Upper lobe of left lung (tissue), 6 donors: ENCODE measurements around the gene DCK. TPM values are rescaled to one million over a fixed set of nuclear protein-coding genes. Genes with fewer than 3 reads are reported as not detected.
"Not testable (repeated sequence)": the region's sequence is repeated elsewhere in the genome, so short reads cannot be mapped to it uniquely, and the experiment has no call there.

Source experiments
- ATAC-seq, 2 donors: fragments of 200-7000 bp; cut with Tn5 transposase; one replicate each; pipeline ENCODE4 v1.9.1; 2022; ENCODE audit warnings: mild to moderate bottlenecking in 2 of 2, moderate library complexity in 2 of 2; ENCODE audit not compliant: low FRiP score in 2 of 2
- DNase-seq, 2 donors: peaks; one replicate each; pipeline ENCODE4 v3.0.0-alpha.2; 2019 to 2020
- H3K27ac ChIP-seq, 4 donors: fragments of 200-600 bp; sonication (generic); one replicate each; pipeline ENCODE4 v1.5.1; 2016 to 2019
- H3K27me3 ChIP-seq, 4 donors: fragments of 200-600 bp; sonication (generic); one replicate each; pipeline ENCODE4 v1.5.1; 2017 to 2019
- H3K36me3 ChIP-seq, 4 donors: fragments of 200-600 bp; sonication (generic); one replicate each; pipeline ENCODE4 v1.5.1; 2016 to 2019
- H3K4me1 ChIP-seq, 4 donors: fragments of 200-600 bp; sonication (generic); one replicate each; pipeline ENCODE4 v1.5.1; 2018 to 2019
- H3K4me3 ChIP-seq, 4 donors: fragments of 200-600 bp; sonication (generic); one replicate each; pipeline ENCODE4 v1.5.1; 2017 to 2019; ENCODE audit warnings: mild to moderate bottlenecking in 2 of 4, moderate library complexity in 1 of 4
- H3K9me3 ChIP-seq, 4 donors: fragments of 200-600 bp; sonication (generic); one replicate each; pipeline ENCODE4 v1.5.1; 2018 to 2019
- CTCF ChIP-seq, 6 experiments: fragments of 450-650 bp in 4 of 6; fragments of 200-600 bp in 2 of 6; sonication (generic) in 2 of 6; IDR thresholded peaks; one replicate each; pipeline ENCODE4 v1.5.1; 2016 to 2019; ENCODE audit warnings: antibody characterized with exemption in 6 of 6
- EP300 ChIP-seq, 4 donors: sonication (generic); formaldehyde crosslinking; IDR thresholded peaks; one replicate each; pipeline ENCODE4 v1.5.1; 2017; ENCODE audit warnings: antibody characterized with exemption in 4 of 4, control low read depth in 2 of 4
- POLR2A ChIP-seq, 4 donors: fragments of 450-650 bp; IDR thresholded peaks; one replicate each; pipeline ENCODE4 v1.5.1; 2016 to 2017; ENCODE audit warnings: antibody characterized with exemption in 4 of 4, mild to moderate bottlenecking in 2 of 4
- POLR2AphosphoS5 ChIP-seq, 2 donors: sonication (generic); formaldehyde crosslinking; IDR thresholded peaks; one replicate each; pipeline ENCODE4 v1.5.1; 2017; ENCODE audit warnings: antibody characterized with exemption in 2 of 2
- WGBS, 2 donors: methylation state at CpG; one replicate each; pipeline ENCODE4 v1.1.5; 2017 to 2018; 5-methylcytosine and 5-hydroxymethylcytosine counted together
- total RNA-seq, 6 donors: library from RNA; depleted of rRNA in 4 of 6; stranded (reverse); fragments of >200 nt in 4 of 6; gene quantifications; one replicate each; pipeline versions ENCODE4 v1.1.0 to v1.2.1, GENCODE V29; 2016 to 2021
- donor health status: DM: no; HTN: no; CAD: no; lungs with moderate emphysema.
- donor health status: DM: no; HTN: yes; CAD: no; lungs with severe emphysema.

DCK gene
- total RNA-seq, 6 donors from 2014 or later: 11.5 to 20.8 (median 15.6) TPM

- ATAC-seq: no peak
- no peak overlapping the region for H3K4me3 ChIP-seq
- 79 to 87% methylated on average over 7 of the region's 7 CpGs for WGBS, 2 donors
These were observed 58.6 kb downstream of the DCK start for GRCh38 chr4:71052034-71052433.

DNA sequence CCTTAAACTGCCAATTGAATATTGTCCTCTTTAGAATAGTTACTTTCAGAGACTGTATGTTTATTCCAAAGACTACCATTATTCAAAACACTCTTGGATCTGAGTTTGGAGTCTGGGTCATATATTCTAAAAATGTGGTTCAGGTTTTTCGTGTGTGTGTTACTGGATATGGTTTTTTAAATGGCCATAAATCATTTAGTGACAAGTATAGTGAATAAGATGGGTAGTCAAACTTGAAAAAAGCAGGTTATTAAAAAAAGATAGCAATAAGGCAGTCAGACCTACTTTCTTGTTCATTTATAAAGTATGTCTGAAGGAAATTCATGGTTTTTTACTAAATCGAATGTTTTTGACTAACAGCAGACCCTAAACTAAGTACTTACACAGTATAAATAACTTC is 59.3 kb downstream of the DCK start:
- WGBS, 2 donors: 77 to 82% methylated on average over 2 of the region's 2 CpGs

More at GRCh38 chr4:71052034-71052433, 58.6 kb downstream of the DCK start:
- Histone ChIP-seq H3K4me1 (no peaks in the 10 kb centered on the region), H3K36me3 (no peaks in the 10 kb centered on the region), H3K27me3 (no peaks in the 10 kb centered on the region), H3K9me3 (no peaks in the 10 kb centered on the region), H3K27ac (no peak overlapping the region)
- TF ChIP-seq POLR2A (IDR thresholded peaks at IDR 0.05): no peak
- TF ChIP-seq CTCF (IDR thresholded peaks at IDR 0.05): no peak
- no peak for TF ChIP-seq POLR2AphosphoS5 (IDR thresholded peaks at IDR 0.05)
- DNase-seq: no peak

GRCh38 chr4:71053613-71054012 is 60.2 kb downstream of the DCK start:
- WGBS, 2 donors: 78 to 100% methylated on average over 1 of the region's 1 CpG
- not testable (repeated sequence) for DNase-seq, H3K4me1 ChIP-seq, H3K27me3 ChIP-seq, ATAC-seq, H3K9me3 ChIP-seq, H3K27ac ChIP-seq, H3K36me3 ChIP-seq, H3K4me3 ChIP-seq

More for the DNA sequence above, 59.3 kb downstream of the DCK start:
- H3K4me1 ChIP-seq: no peaks in the 10 kb centered on the region
- H3K27me3 ChIP-seq: no peaks in the 10 kb centered on the region
- TF ChIP-seq POLR2A (IDR thresholded peaks at IDR 0.05) (no peak), EP300 (IDR thresholded peaks at IDR 0.05) (no peak), CTCF (IDR thresholded peaks at IDR 0.05) (no peak), POLR2AphosphoS5 (IDR thresholded peaks at IDR 0.05) (no peak)
- DNase-seq: no peak
- no peaks in the 10 kb centered on the region for H3K36me3 ChIP-seq
- no peak for ATAC-seq
- no peak overlapping the region for H3K4me3 ChIP-seq
- no peak overlapping the region for H3K27ac ChIP-seq
- H3K9me3 ChIP-seq: no peaks in the 10 kb centered on the region

DNA sequence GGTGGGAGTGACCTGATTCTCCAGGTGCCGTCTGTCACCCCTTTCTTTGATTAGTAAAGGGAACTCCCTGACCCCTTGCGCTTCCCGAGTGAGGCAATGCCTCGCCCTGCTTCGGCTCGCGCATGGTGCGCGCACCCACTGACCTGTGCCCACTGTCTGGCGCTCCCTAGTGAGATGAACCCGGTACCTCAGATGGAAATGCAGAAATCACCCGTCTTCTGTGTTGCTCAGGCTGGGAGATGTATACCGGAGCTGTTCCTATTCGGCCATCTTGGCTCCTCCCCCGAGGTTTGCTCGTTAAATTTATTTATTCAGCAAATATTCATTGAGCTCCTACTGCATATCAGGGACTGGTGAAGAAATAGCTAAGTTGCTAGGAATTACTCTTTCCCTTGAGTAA is 66.1 kb downstream of the DCK start:
- H3K27ac ChIP-seq, ATAC-seq, H3K27me3 ChIP-seq, H3K36me3 ChIP-seq, H3K9me3 ChIP-seq, H3K4me3 ChIP-seq, H3K4me1 ChIP-seq: not testable (repeated sequence)
- peak in 1 of 2 donors; percentile 8 for DNase-seq
- 89 to 100% methylated on average over 6 to 7 of the region's 16 CpGs for WGBS, 2 donors

GRCh38 chr4:71062436-71062835 is 69.0 kb downstream of the DCK start:
- ATAC-seq (no peak), DNase-seq (no peak)
- TF ChIP-seq EP300 (IDR thresholded peaks at IDR 0.05): no peak
- WGBS, 2 donors: 84 to 85% methylated on average over 2 of the region's 2 CpGs
- Histone ChIP-seq H3K36me3 (no peaks in the 10 kb centered on the region), H3K9me3 (no peaks in the 10 kb centered on the region), H3K27ac (no peak overlapping the region), H3K27me3 (no peaks in the 10 kb centered on the region), H3K4me1 (no peaks in the 10 kb centered on the region), H3K4me3 (no peak overlapping the region)

DNA sequence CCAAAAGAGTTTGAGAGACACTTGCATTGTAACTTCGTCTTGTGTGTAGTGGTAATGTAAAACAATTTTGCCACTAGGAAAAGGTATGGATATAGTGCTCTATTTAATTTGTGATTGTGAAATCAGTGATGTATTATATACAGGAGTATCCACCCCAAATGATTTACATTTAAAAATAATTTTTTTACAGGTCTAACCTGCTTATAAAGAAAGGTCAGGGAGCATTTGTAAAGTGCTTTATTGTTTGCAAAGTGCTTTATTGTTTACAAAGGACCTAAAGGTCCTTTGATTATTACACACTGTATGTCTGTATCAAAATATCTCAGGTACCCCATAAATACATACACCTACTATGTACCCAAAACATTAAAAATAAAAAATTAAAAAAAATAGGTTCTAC is 70.3 kb downstream of the DCK start:
- Histone ChIP-seq H3K27ac (no peak overlapping the region), H3K9me3 (no peaks in the 10 kb centered on the region), H3K27me3 (no peaks in the 10 kb centered on the region), H3K4me3 (no peak overlapping the region), H3K36me3 (no peaks in the 10 kb centered on the region), H3K4me1 (no peaks in the 10 kb centered on the region)
- TF ChIP-seq EP300 (IDR thresholded peaks at IDR 0.05) (no peak), CTCF (IDR thresholded peaks at IDR 0.05) (no peak), POLR2A (IDR thresholded peaks at IDR 0.05) (no peak), POLR2AphosphoS5 (IDR thresholded peaks at IDR 0.05) (no peak)
- no peak for DNase-seq
- 91 to 97% methylated on average over 1 of the region's 1 CpG for WGBS, 2 donors
- ATAC-seq: no peak
